ENCODE measurements around the gene LRRC1.
"Not testable (repeated sequence)": the region's sequence is repeated elsewhere in the genome, so short reads cannot be mapped to it uniquely, and the experiment has no call there.

LRRC1 gene

GRCh38 chr6:53795702-53796450 lies 1.1 kb downstream of the LRRC1 start:
- H3K27ac Mint-ChIP-seq, result peak overlapping the region in 1 of 2 donors; percentile 63
- H3K36me3 Mint-ChIP-seq (ENCODE audit: insufficient read depth), result no peaks in the 10 kb centered on the region
- DNase-seq, result peak in 1 of 3 experiments; percentile 5
- H3K9me3 Mint-ChIP-seq, result no peaks in the 10 kb centered on the region
- H3K4me3 Mint-ChIP-seq, result peak overlapping the region; percentile 88 to 90
- peaks cover 10 to 21% of the 10 kb centered on the region in 2 donors for H3K27me3 Mint-ChIP-seq
- H3K4me1 Mint-ChIP-seq (ENCODE audit: low read depth in 2 of 2), result peaks cover 30% of the 10 kb centered on the region in 2 donors
- ATAC-seq (replicated peaks), result no peak

- ATAC-seq (replicated peaks), result no peak
- Mint-ChIP-seq H3K27me3 (peaks cover 4 to 16% of the 10 kb centered on the region in 2 donors), H3K4me3 (peak overlapping the region; percentile 88 to 90)
Observed at GRCh38 chr6:53796451-53796780, 1.6 kb downstream of the LRRC1 start.

GRCh38 chr6:53796791-53797190 lies 2.0 kb downstream of the LRRC1 start:
- H3K4me3 Mint-ChIP-seq, result peak overlapping the region; percentile 88 to 90
- no peaks in the 10 kb centered on the region for H3K9me3 Mint-ChIP-seq
- ATAC-seq (replicated peaks) (no peak), DNase-seq (no peak)
- H3K4me1 Mint-ChIP-seq (ENCODE audit: low read depth in 2 of 2), result peaks cover 30% of the 10 kb centered on the region in 2 donors
- no peaks in the 10 kb centered on the region for H3K36me3 Mint-ChIP-seq (ENCODE audit: insufficient read depth)
- peaks cover under 1 to 12% of the 10 kb centered on the region in 2 donors for H3K27me3 Mint-ChIP-seq
- peak overlapping the region in 1 of 2 donors; percentile 63 for H3K27ac Mint-ChIP-seq

More at GRCh38 chr6:53796451-53796780, 1.6 kb downstream of the LRRC1 start:
- Mint-ChIP-seq H3K27ac (peak overlapping the region in 1 of 2 donors; percentile 63), H3K36me3 (ENCODE audit: insufficient read depth) (no peaks in the 10 kb centered on the region), H3K4me1 (ENCODE audit: low read depth in 2 of 2) (peaks cover 30% of the 10 kb centered on the region in 2 donors), H3K9me3 (no peaks in the 10 kb centered on the region)
- no peak for DNase-seq

GRCh38 chr6:53797304-53797703 lies 2.5 kb downstream of the LRRC1 start:
- Mint-ChIP-seq H3K9me3 (no peaks in the 10 kb centered on the region), H3K4me3 (no peak overlapping the region), H3K4me1 (ENCODE audit: low read depth in 2 of 2) (peaks cover 30 to 32% of the 10 kb centered on the region in 2 donors), H3K27ac (peak overlapping the region; percentile 11 to 63), H3K36me3 (ENCODE audit: insufficient read depth) (no peaks in the 10 kb centered on the region), H3K27me3 (peaks cover 0 to 8% of the 10 kb centered on the region in 2 donors)
- DNase-seq (no peak), ATAC-seq (replicated peaks) (no peak)

GRCh38 chr6:53799340-53799739 lies 4.5 kb downstream of the LRRC1 start:
- peaks cover 13 to 20% of the 10 kb centered on the region in 2 donors for H3K4me1 Mint-ChIP-seq (ENCODE audit: low read depth in 2 of 2)
- no peaks in the 10 kb centered on the region for H3K9me3 Mint-ChIP-seq
- H3K4me3 Mint-ChIP-seq, result no peak overlapping the region
- H3K36me3 Mint-ChIP-seq (ENCODE audit: insufficient read depth), result no peaks in the 10 kb centered on the region
- DNase-seq (no peak), ATAC-seq (replicated peaks) (no peak)
- H3K27ac Mint-ChIP-seq, result no peak overlapping the region
- no peaks in the 10 kb centered on the region for H3K27me3 Mint-ChIP-seq

- Mint-ChIP-seq H3K36me3 (ENCODE audit: insufficient read depth) (no peaks in the 10 kb centered on the region), H3K9me3 (no peaks in the 10 kb centered on the region), H3K4me3 (no peak overlapping the region), H3K27me3 (no peaks in the 10 kb centered on the region), H3K4me1 (ENCODE audit: low read depth in 2 of 2) (peaks cover 7 to 14% of the 10 kb centered on the region in 2 donors), H3K27ac (no peak overlapping the region)
- ATAC-seq (replicated peaks), result no peak
- DNase-seq, result no peak
Observed at GRCh38 chr6:53801022-53801421, 6.2 kb downstream of the LRRC1 start.

- Mint-ChIP-seq H3K9me3 (no peaks in the 10 kb centered on the region), H3K27me3 (no peaks in the 10 kb centered on the region), H3K4me1 (ENCODE audit: low read depth in 2 of 2) (peaks cover 0 to 10% of the 10 kb centered on the region in 2 donors), H3K4me3 (no peak overlapping the region), H3K27ac (no peak overlapping the region), H3K36me3 (ENCODE audit: insufficient read depth) (no peaks in the 10 kb centered on the region)
- ATAC-seq (replicated peaks) (no peak), DNase-seq (no peak)
Observed at GRCh38 chr6:53802582-53802981, 7.8 kb downstream of the LRRC1 start.

- Mint-ChIP-seq H3K4me1 (ENCODE audit: low read depth in 2 of 2) (peaks cover 0 to 10% of the 10 kb centered on the region in 2 donors), H3K4me3 (no peak overlapping the region), H3K27me3 (no peaks in the 10 kb centered on the region), H3K27ac (no peak overlapping the region), H3K36me3 (ENCODE audit: insufficient read depth) (no peaks in the 10 kb centered on the region), H3K9me3 (no peaks in the 10 kb centered on the region)
- no peak for DNase-seq
- no peak for ATAC-seq (replicated peaks)
Observed at GRCh38 chr6:53803081-53803860, 8.5 kb downstream of the LRRC1 start.

- DNase-seq, result no peak
- Mint-ChIP-seq H3K4me3 (no peak overlapping the region), H3K27me3 (no peaks in the 10 kb centered on the region), H3K36me3 (ENCODE audit: insufficient read depth) (no peaks in the 10 kb centered on the region), H3K27ac (no peak overlapping the region), H3K4me1 (ENCODE audit: low read depth in 2 of 2) (peaks cover 0 to 7% of the 10 kb centered on the region in 2 donors), H3K9me3 (no peaks in the 10 kb centered on the region)
- ATAC-seq (replicated peaks), result no peak
Observed at GRCh38 chr6:53805016-53805415, 10.2 kb downstream of the LRRC1 start.

GRCh38 chr6:53805725-53806124 lies 10.9 kb downstream of the LRRC1 start:
- no peaks in the 10 kb centered on the region for H3K9me3 Mint-ChIP-seq
- ATAC-seq (replicated peaks), result no peak

GRCh38 chr6:53807606-53808005 lies 12.8 kb downstream of the LRRC1 start:
- H3K27ac Mint-ChIP-seq; H3K9me3 Mint-ChIP-seq; ATAC-seq (replicated peaks); H3K36me3 Mint-ChIP-seq (ENCODE audit: insufficient read depth); H3K27me3 Mint-ChIP-seq; DNase-seq; H3K4me3 Mint-ChIP-seq; H3K4me1 Mint-ChIP-seq (ENCODE audit: low read depth in 2 of 2): not testable (repeated sequence)

More at GRCh38 chr6:53805725-53806124, 10.9 kb downstream of the LRRC1 start:
- Mint-ChIP-seq H3K4me1 (ENCODE audit: low read depth in 2 of 2) (peaks cover 0 to 7% of the 10 kb centered on the region in 2 donors), H3K36me3 (ENCODE audit: insufficient read depth) (no peaks in the 10 kb centered on the region), H3K27me3 (no peaks in the 10 kb centered on the region), H3K27ac (no peak overlapping the region), H3K4me3 (no peak overlapping the region)
- no peak for DNase-seq

- H3K4me3 Mint-ChIP-seq, result no peak overlapping the region
- no peak overlapping the region for H3K27ac Mint-ChIP-seq
- H3K4me1 Mint-ChIP-seq (ENCODE audit: low read depth in 2 of 2), result peaks cover 4 to 9% of the 10 kb centered on the region in 2 donors
- H3K27me3 Mint-ChIP-seq, result no peaks in the 10 kb centered on the region
- ATAC-seq (replicated peaks), result no peak
- H3K9me3 Mint-ChIP-seq, result no peaks in the 10 kb centered on the region
- H3K36me3 Mint-ChIP-seq (ENCODE audit: insufficient read depth), result no peaks in the 10 kb centered on the region
- no peak for DNase-seq
Observed at GRCh38 chr6:53808302-53808881, 13.6 kb downstream of the LRRC1 start.

GRCh38 chr6:53809691-53810090 lies 14.9 kb downstream of the LRRC1 start:
- no peaks in the 10 kb centered on the region for H3K36me3 Mint-ChIP-seq (ENCODE audit: insufficient read depth)
- DNase-seq (no peak), ATAC-seq (replicated peaks) (no peak)
- H3K27me3 Mint-ChIP-seq, result no peaks in the 10 kb centered on the region
- no peak overlapping the region for H3K27ac Mint-ChIP-seq
- H3K4me3 Mint-ChIP-seq, result no peak overlapping the region
- H3K4me1 Mint-ChIP-seq (ENCODE audit: low read depth in 2 of 2), result peaks cover 4 to 9% of the 10 kb centered on the region in 2 donors
- no peaks in the 10 kb centered on the region for H3K9me3 Mint-ChIP-seq

Data from effector memory CD8-positive, alpha-beta T cell (primary cell).